HL-60 (cell line): ENCODE data around the gene HTD2.

ENCODE experiments used
- POLR2AphosphoS5 ChIP-seq: IDR thresholded peaks from 2 replicates; pipeline ENCODE4 v1.6.1; 2012; ENCODE audit warnings: low read depth
- TF ChIP-seq, protein P1 (sequence below): IDR thresholded peaks from one replicate; pipeline ENCODE4 v1.5.1; 2011; ENCODE audit warnings: low read length, control low read depth, inconsistent platforms; ENCODE audit not compliant: insufficient read depth
- TF ChIP-seq, protein P2 (sequence below): IDR thresholded peaks from 2 replicates; pipeline ENCODE4 v1.6.1; 2012; ENCODE audit warnings: low read depth; ENCODE audit not compliant: insufficient replicate concordance

DNA sequence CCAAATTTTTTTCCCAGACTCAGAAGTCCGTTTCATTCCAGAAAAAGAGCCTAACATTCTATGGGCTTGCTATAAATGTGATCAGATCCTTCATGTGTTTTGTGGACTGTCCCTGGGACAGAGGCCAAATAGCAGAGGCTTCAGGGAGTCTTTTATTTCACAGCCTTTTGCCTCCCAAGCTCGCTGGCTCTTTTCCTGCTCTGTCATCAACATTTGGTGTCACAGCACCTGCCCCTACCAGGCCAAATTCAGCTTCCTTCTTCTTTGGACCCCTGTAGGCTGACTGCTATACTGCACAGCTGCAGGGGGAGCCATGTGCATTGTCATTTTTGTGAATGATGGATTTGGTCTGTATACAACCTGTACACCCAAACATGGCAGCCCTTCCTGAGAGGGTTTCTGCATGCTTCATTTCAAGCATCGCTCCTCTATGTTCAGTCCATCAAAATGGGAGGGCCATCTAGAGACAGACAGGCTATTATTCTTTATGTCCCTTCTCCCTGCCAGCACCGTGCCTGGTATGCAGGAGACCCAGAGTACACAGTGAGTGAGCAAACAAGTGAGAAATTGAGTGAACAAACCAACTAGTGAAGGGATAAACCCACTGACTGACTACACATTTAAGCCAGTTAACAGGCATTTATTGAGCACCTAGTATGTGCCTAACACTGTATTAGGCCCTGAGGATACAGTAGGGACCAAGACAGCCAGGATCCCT lies 18.1 kb upstream of the HTD2 start:
- no peak for TF ChIP-seq POLR2AphosphoS5
- TF ChIP-seq, protein P1, sequence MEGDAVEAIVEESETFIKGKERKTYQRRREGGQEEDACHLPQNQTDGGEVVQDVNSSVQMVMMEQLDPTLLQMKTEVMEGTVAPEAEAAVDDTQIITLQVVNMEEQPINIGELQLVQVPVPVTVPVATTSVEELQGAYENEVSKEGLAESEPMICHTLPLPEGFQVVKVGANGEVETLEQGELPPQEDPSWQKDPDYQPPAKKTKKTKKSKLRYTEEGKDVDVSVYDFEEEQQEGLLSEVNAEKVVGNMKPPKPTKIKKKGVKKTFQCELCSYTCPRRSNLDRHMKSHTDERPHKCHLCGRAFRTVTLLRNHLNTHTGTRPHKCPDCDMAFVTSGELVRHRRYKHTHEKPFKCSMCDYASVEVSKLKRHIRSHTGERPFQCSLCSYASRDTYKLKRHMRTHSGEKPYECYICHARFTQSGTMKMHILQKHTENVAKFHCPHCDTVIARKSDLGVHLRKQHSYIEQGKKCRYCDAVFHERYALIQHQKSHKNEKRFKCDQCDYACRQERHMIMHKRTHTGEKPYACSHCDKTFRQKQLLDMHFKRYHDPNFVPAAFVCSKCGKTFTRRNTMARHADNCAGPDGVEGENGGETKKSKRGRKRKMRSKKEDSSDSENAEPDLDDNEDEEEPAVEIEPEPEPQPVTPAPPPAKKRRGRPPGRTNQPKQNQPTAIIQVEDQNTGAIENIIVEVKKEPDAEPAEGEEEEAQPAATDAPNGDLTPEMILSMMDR, result no peak
- TF ChIP-seq, protein P2, sequence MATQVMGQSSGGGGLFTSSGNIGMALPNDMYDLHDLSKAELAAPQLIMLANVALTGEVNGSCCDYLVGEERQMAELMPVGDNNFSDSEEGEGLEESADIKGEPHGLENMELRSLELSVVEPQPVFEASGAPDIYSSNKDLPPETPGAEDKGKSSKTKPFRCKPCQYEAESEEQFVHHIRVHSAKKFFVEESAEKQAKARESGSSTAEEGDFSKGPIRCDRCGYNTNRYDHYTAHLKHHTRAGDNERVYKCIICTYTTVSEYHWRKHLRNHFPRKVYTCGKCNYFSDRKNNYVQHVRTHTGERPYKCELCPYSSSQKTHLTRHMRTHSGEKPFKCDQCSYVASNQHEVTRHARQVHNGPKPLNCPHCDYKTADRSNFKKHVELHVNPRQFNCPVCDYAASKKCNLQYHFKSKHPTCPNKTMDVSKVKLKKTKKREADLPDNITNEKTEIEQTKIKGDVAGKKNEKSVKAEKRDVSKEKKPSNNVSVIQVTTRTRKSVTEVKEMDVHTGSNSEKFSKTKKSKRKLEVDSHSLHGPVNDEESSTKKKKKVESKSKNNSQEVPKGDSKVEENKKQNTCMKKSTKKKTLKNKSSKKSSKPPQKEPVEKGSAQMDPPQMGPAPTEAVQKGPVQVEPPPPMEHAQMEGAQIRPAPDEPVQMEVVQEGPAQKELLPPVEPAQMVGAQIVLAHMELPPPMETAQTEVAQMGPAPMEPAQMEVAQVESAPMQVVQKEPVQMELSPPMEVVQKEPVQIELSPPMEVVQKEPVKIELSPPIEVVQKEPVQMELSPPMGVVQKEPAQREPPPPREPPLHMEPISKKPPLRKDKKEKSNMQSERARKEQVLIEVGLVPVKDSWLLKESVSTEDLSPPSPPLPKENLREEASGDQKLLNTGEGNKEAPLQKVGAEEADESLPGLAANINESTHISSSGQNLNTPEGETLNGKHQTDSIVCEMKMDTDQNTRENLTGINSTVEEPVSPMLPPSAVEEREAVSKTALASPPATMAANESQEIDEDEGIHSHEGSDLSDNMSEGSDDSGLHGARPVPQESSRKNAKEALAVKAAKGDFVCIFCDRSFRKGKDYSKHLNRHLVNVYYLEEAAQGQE, result no peak
